Neural progenitor cell (in vitro differentiated cells): Measurements from ENCODE around the gene GPLD1. TPM values are rescaled to one million over a fixed set of nuclear protein-coding genes. Genes with fewer than 3 reads are reported as not detected.

Experiments used
- DNase-seq: peaks from one replicate; pipeline ENCODE4 v3.0.0-alpha.2; 2016; ENCODE audit warnings: low spot score
- H2AFZ ChIP-seq: fragments of 200-600 bp; sonication (generic); replicated peaks from 2 replicates; pipeline ENCODE4 v1.6.1; 2016; ENCODE audit warnings: antibody characterized with exemption
- H3F3A ChIP-seq: fragments of 200-600 bp; sonication (generic); 2 replicates; pipeline ENCODE4 v1.6.1; 2016; ENCODE audit warnings: antibody characterized with exemption, low read depth
- H3K27ac ChIP-seq: fragments of 200-600 bp; sonication (generic); 2 replicates; pipeline ENCODE4 v1.5.1; 2016; ENCODE audit warnings: mild to moderate bottlenecking
- H3K27me3 ChIP-seq: fragments of 200-600 bp; sonication (generic); 2 replicates; pipeline ENCODE4 v1.6.1; 2016; ENCODE audit warnings: mild to moderate bottlenecking, moderate library complexity
- H3K36me3 ChIP-seq: fragments of 200-600 bp; sonication (generic); 2 replicates; pipeline ENCODE4 v1.5.1; 2016
- H3K4me1 ChIP-seq: fragments of 200-600 bp; sonication (generic); 2 replicates; pipeline ENCODE4 v1.6.1; 2016; ENCODE audit warnings: mixed run types
- H3K4me2 ChIP-seq: fragments of 200-600 bp; sonication (generic); 2 replicates; pipeline ENCODE4 v1.6.1; 2016
- H3K4me3 ChIP-seq: fragments of 200-600 bp; sonication (generic); 2 replicates; pipeline ENCODE4 v1.5.1; 2016
- H3K79me2 ChIP-seq: fragments of 200-600 bp; sonication (generic); 2 replicates; pipeline ENCODE4 v1.6.1; 2016; ENCODE audit warnings: low read depth
- H3K9ac ChIP-seq: fragments of 200-600 bp; sonication (generic); 2 replicates; pipeline ENCODE4 v1.6.1; 2016
- H3K9me3 ChIP-seq: fragments of 200-600 bp; sonication (generic); 2 replicates; pipeline ENCODE4 v1.5.1; 2016; ENCODE audit warnings: low read depth
- H4K20me1 ChIP-seq: fragments of 200-600 bp; sonication (generic); 2 replicates; pipeline ENCODE4 v1.6.1; 2016; ENCODE audit warnings: low read depth
- H3K27ac Mint-ChIP-seq: 3 replicates; pipeline ENCODE4 v1.8.0; 2021; ENCODE audit warnings: mixed read lengths
- H3K27me3 Mint-ChIP-seq: 2 replicates; pipeline ENCODE4 v1.8.0; 2022; ENCODE audit warnings: low read depth, mild to moderate bottlenecking, inconsistent platforms, moderate library complexity, mixed read lengths; ENCODE audit not compliant: insufficient read depth
- H3K36me3 Mint-ChIP-seq: 3 replicates; pipeline ENCODE4 v1.8.0; 2021; ENCODE audit warnings: mixed read lengths
- H3K4me1 Mint-ChIP-seq: 3 replicates; pipeline ENCODE4 v1.8.0; 2021; ENCODE audit warnings: mixed read lengths
- H3K4me3 Mint-ChIP-seq: 3 replicates; pipeline ENCODE4 v1.8.0; 2021; ENCODE audit warnings: mild to moderate bottlenecking, moderate library complexity, mixed read lengths
- H3K9me3 Mint-ChIP-seq: 3 replicates; pipeline ENCODE4 v1.8.0; 2020; ENCODE audit warnings: mixed read lengths
- EZH2 ChIP-seq: fragments of 200-600 bp; sonication (generic); IDR thresholded peaks from 2 replicates; pipeline ENCODE4 v1.6.1; 2017; ENCODE audit warnings: antibody characterized with exemption, mild to moderate bottlenecking, moderate library complexity
- EZH2phosphoT487 ChIP-seq: fragments of 200-600 bp; sonication (generic); IDR thresholded peaks from 2 replicates; pipeline ENCODE4 v1.6.1; 2017; ENCODE audit warnings: antibody characterized with exemption
- total RNA-seq: library from RNA; depleted of rRNA; stranded (reverse); fragments of >200 nt; gene quantifications from 2 replicates; pipeline ENCODE4 v1.2.3, GENCODE V29; 2015; ENCODE audit warnings: low replicate concordance
- TF ChIP-seq, protein P1 (sequence below): fragments of 200-600 bp; sonication (generic); IDR thresholded peaks from 2 replicates; pipeline ENCODE4 v1.5.1; 2017; ENCODE audit warnings: antibody characterized with exemption, mild to moderate bottlenecking

Gene GPLD1
- total RNA-seq, 1 donor from 2014 or later, result 8.3 TPM

DNA sequence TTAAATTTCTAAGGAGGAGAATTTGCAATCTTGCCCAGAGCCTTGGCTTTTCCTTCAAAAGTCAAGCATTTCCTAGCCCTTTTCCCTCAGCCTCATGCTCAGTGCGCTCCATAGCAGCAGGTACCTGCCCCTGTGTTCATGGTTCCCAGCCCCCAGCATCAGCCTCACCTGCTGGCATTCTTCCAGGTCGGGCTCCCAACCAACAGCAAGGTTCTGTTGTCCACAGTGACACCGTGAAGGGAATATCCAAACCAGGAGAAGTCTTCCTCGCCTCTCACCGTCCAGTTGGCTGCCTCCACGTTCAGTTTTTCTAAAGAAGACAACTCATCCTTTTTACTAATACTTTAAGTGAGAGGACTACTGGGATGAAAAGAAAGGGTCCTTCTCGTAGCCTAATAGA lies 42.7 kb downstream of the GPLD1 start:
- no peak overlapping the region for H3K4me2 ChIP-seq
- H3F3A ChIP-seq, result no peaks in the 10 kb centered on the region
- Mint-ChIP-seq H3K36me3 (no peaks in the 10 kb centered on the region), H3K9me3 (no peaks in the 10 kb centered on the region), H3K4me1 (no peaks in the 10 kb centered on the region), H3K27me3 (no peaks in the 10 kb centered on the region), H3K4me3 (no peak overlapping the region), H3K27ac (no peak overlapping the region)
- H3K9ac ChIP-seq, result no peak overlapping the region
- H3K4me3 ChIP-seq, result no peak overlapping the region
- H3K79me2 ChIP-seq, result no peaks in the 10 kb centered on the region
- no peak for DNase-seq
- H3K9me3 ChIP-seq, result no peaks in the 10 kb centered on the region
- H2AFZ ChIP-seq, result no peak overlapping the region
- H4K20me1 ChIP-seq, result no peaks in the 10 kb centered on the region
- H3K4me1 ChIP-seq, result no peaks in the 10 kb centered on the region
- no peaks in the 10 kb centered on the region for H3K36me3 ChIP-seq
- H3K27me3 ChIP-seq, result no peaks in the 10 kb centered on the region
- TF ChIP-seq EZH2phosphoT487 (no peak), EZH2 (no peak)
- TF ChIP-seq, protein P1, sequence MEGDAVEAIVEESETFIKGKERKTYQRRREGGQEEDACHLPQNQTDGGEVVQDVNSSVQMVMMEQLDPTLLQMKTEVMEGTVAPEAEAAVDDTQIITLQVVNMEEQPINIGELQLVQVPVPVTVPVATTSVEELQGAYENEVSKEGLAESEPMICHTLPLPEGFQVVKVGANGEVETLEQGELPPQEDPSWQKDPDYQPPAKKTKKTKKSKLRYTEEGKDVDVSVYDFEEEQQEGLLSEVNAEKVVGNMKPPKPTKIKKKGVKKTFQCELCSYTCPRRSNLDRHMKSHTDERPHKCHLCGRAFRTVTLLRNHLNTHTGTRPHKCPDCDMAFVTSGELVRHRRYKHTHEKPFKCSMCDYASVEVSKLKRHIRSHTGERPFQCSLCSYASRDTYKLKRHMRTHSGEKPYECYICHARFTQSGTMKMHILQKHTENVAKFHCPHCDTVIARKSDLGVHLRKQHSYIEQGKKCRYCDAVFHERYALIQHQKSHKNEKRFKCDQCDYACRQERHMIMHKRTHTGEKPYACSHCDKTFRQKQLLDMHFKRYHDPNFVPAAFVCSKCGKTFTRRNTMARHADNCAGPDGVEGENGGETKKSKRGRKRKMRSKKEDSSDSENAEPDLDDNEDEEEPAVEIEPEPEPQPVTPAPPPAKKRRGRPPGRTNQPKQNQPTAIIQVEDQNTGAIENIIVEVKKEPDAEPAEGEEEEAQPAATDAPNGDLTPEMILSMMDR, result no peak
- H3K27ac ChIP-seq, result no peak overlapping the region

DNA sequence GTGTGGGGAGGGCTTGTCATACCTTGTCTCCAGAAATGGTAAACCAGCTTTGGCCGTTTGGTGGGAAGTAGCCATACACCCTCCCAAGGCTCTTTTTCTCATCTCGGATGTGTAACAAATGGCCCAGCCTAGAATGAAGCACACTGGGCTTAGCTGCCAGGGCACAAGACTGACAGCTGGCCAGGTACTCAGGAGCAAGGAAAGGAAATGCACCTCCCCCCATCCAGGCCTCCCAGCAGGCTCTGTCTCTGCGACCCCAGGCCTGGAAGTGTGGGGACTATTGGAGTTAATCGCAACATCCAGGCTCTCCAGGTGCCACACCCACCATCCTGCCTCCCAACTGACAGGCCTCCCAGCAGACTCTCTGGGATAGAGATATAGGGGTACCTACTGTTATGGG lies 43.7 kb downstream of the GPLD1 start:
- H3K36me3 Mint-ChIP-seq, result no peaks in the 10 kb centered on the region
- H2AFZ ChIP-seq, result no peak overlapping the region
- H3K36me3 ChIP-seq, result no peaks in the 10 kb centered on the region
- no peak overlapping the region for H3K27ac Mint-ChIP-seq
- no peak overlapping the region for H3K4me3 Mint-ChIP-seq
- H3K9me3 ChIP-seq, result no peaks in the 10 kb centered on the region
- H3F3A ChIP-seq, result no peaks in the 10 kb centered on the region
- TF ChIP-seq EZH2 (no peak), EZH2phosphoT487 (no peak)
- TF ChIP-seq, protein P1, result no peak
- no peaks in the 10 kb centered on the region for H3K27me3 ChIP-seq
- H3K4me3 ChIP-seq, result no peak overlapping the region
- no peaks in the 10 kb centered on the region for H4K20me1 ChIP-seq
- no peaks in the 10 kb centered on the region for H3K9me3 Mint-ChIP-seq
- no peaks in the 10 kb centered on the region for H3K27me3 Mint-ChIP-seq
- DNase-seq, result no peak
- no peak overlapping the region for H3K4me2 ChIP-seq
- no peaks in the 10 kb centered on the region for H3K4me1 Mint-ChIP-seq
- no peak overlapping the region for H3K27ac ChIP-seq
- H3K9ac ChIP-seq, result no peak overlapping the region
- no peaks in the 10 kb centered on the region for H3K79me2 ChIP-seq
- no peaks in the 10 kb centered on the region for H3K4me1 ChIP-seq

DNA sequence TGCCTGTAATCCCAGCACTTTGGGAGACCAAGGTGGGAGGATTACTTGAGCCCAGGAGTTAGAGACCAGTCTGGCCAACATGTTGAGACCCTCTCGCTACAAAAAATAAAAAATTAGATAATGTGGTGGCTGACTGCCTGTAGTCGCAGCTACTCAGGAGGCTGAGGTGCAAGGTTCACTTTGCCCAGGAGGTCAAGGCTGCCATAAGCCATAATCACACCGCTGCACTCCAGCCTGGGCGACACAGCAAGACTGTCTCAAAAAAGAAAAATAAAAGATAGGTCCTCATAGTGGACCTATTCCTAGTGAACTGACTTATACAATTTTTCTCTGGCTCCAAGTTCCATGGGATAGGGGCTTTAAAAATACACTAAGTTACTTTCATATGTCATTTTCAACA lies 44.8 kb downstream of the GPLD1 start:
- Histone ChIP-seq H3K4me1 (no peaks in the 10 kb centered on the region), H3K4me3 (no peak overlapping the region), H3F3A (no peaks in the 10 kb centered on the region), H3K27ac (no peak overlapping the region), H3K9ac (no peak overlapping the region), H2AFZ (no peak overlapping the region), H3K4me2 (no peak overlapping the region), H4K20me1 (no peaks in the 10 kb centered on the region), H3K79me2 (no peaks in the 10 kb centered on the region), H3K27me3 (no peaks in the 10 kb centered on the region), H3K9me3 (no peaks in the 10 kb centered on the region), H3K36me3 (no peaks in the 10 kb centered on the region)
- H3K4me1 Mint-ChIP-seq, result no peaks in the 10 kb centered on the region
- no peaks in the 10 kb centered on the region for H3K36me3 Mint-ChIP-seq
- no peak for DNase-seq
- H3K4me3 Mint-ChIP-seq, result no peak overlapping the region
- H3K27ac Mint-ChIP-seq, result no peak overlapping the region
- no peaks in the 10 kb centered on the region for H3K9me3 Mint-ChIP-seq
- TF ChIP-seq, protein P1, result no peak
- TF ChIP-seq EZH2phosphoT487 (no peak), EZH2 (no peak)
- H3K27me3 Mint-ChIP-seq, result no peaks in the 10 kb centered on the region

DNA sequence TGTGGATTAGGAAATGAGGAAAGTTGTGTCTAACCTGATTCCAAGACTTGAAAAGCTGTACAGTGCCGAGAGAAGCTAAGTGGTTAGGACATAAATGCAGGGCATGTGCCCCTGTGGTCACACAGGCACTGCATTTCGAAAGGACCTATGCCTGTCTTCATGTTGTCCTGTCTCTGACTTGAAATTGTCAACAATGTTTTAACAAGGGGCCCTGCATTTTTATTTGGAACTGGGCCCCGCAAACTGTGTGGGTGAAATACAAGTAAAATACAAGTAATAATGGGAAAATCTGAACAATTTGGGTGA lies 47.8 kb downstream of the GPLD1 start:
- Histone ChIP-seq H3K27me3 (no peaks in the 10 kb centered on the region), H3K27ac (no peak overlapping the region), H3K79me2 (no peaks in the 10 kb centered on the region), H3K36me3 (no peaks in the 10 kb centered on the region), H3K4me3 (no peak overlapping the region), H4K20me1 (no peaks in the 10 kb centered on the region), H3K9me3 (no peaks in the 10 kb centered on the region), H3F3A (no peaks in the 10 kb centered on the region), H3K4me2 (no peak overlapping the region), H2AFZ (no peak overlapping the region), H3K9ac (no peak overlapping the region), H3K4me1 (no peaks in the 10 kb centered on the region)
- Mint-ChIP-seq H3K36me3 (peaks cover 3% of the 10 kb centered on the region), H3K9me3 (no peaks in the 10 kb centered on the region), H3K27ac (no peak overlapping the region), H3K27me3 (no peaks in the 10 kb centered on the region), H3K4me1 (no peaks in the 10 kb centered on the region), H3K4me3 (no peak overlapping the region)
- TF ChIP-seq, protein P1, result no peak
- TF ChIP-seq EZH2phosphoT487, result no peak
- no peak for TF ChIP-seq EZH2
- no peak for DNase-seq
